GM12875 (cell line): ENCODE data around the gene PNKP.

Experiments used
- H3K4me3 ChIP-seq: one replicate; pipeline ENCODE4 v1.5.1; 2011; ENCODE audit warnings: low read depth, low read length, control low read depth
- CTCF ChIP-seq: IDR thresholded peaks from 2 replicates; pipeline ENCODE4 v1.5.1; 2011; ENCODE audit warnings: low read depth, mild to moderate bottlenecking, control low read depth, inconsistent platforms, low read length, moderate library complexity, borderline replicate concordance; ENCODE audit not compliant: insufficient read depth

PNKP gene

GRCh38 chr19:49889038-49889686, 21.8 kb upstream of the PNKP start:
- TF ChIP-seq CTCF: no peak
- no peak overlapping the region for H3K4me3 ChIP-seq

- H3K4me3 ChIP-seq: no peak overlapping the region
- TF ChIP-seq CTCF: no peak
Observed at GRCh38 chr19:49888510-49888824, 21.1 kb upstream of the PNKP start.

- no peak for TF ChIP-seq CTCF
- H3K4me3 ChIP-seq: no peak overlapping the region
Observed at GRCh38 chr19:49887665-49888509, 20.5 kb upstream of the PNKP start.

GRCh38 chr19:49887037-49887664, 19.8 kb upstream of the PNKP start:
- no peak for TF ChIP-seq CTCF
- H3K4me3 ChIP-seq: no peak overlapping the region

- TF ChIP-seq CTCF: no peak
- H3K4me3 ChIP-seq: no peak overlapping the region
Observed at GRCh38 chr19:49884760-49885159, 17.4 kb upstream of the PNKP start.

- no peak for TF ChIP-seq CTCF
- H3K4me3 ChIP-seq: no peak overlapping the region
Observed at GRCh38 chr19:49884109-49884508, 16.7 kb upstream of the PNKP start.
